Measurements from ENCODE around the gene SLC30A2. TPM values are rescaled to one million over a fixed set of nuclear protein-coding genes. Genes with fewer than 3 reads are reported as not detected.

Gene SLC30A2
- total and polyA plus RNA-seq, 3 donors from 2014 or later = 0.24 to 1.0 (median 0.87) TPM

- DNase-seq = no peak
- H3K4me3 ChIP-seq = peak overlapping the region in 1 of 2 donors; percentile 47
- intact Hi-C loops (cut with DNase I; ENCODE audit: low total_unique reads) = no loop called here
Observed at GRCh38 chr1:26044971-26045721, 772 bp downstream of the SLC30A2 start.

GRCh38 chr1:26044414-26044813 is 1.5 kb downstream of the SLC30A2 start:
- Histone ChIP-seq H3K4me3 (no peak overlapping the region), H3K27ac (no peak overlapping the region), H3K9me3 (no peaks in the 10 kb centered on the region), H3K36me3 (ENCODE audit: low read depth, missing control alignments) (no peaks in the 10 kb centered on the region), H3K4me1 (peaks cover 15% of the 10 kb centered on the region), H3K27me3 (no peaks in the 10 kb centered on the region)
- WGBS, 2 donors = 85 to 95% methylated on average over 3 of the region's 3 CpGs
- no peak for DNase-seq
- intact Hi-C loops (cut with DNase I; ENCODE audit: low total_unique reads) = no loop called here
- no peak for TF ChIP-seq POLR2A (IDR thresholded peaks at IDR 0.05)

More at GRCh38 chr1:26044971-26045721, 772 bp downstream of the SLC30A2 start:
- Histone ChIP-seq H3K27ac (no peak overlapping the region), H3K36me3 (ENCODE audit: low read depth, missing control alignments) (no peaks in the 10 kb centered on the region), H3K27me3 (no peaks in the 10 kb centered on the region), H3K4me1 (peaks cover 15% of the 10 kb centered on the region), H3K9me3 (no peaks in the 10 kb centered on the region)
- WGBS, 2 donors = 16 to 25% methylated on average over 12 to 28 of the region's 29 CpGs
- no peak for TF ChIP-seq POLR2A (IDR thresholded peaks at IDR 0.05)
- TF ChIP-seq CTCF (IDR thresholded peaks at IDR 0.05) = no peak

- Histone ChIP-seq H3K36me3 (ENCODE audit: low read depth, missing control alignments) (no peaks in the 10 kb centered on the region), H3K4me1 (peaks cover 15% of the 10 kb centered on the region), H3K9me3 (no peaks in the 10 kb centered on the region), H3K4me3 (no peak overlapping the region), H3K27ac (no peak overlapping the region), H3K27me3 (no peaks in the 10 kb centered on the region)
- 90 to 94% methylated on average over 2 of the region's 2 CpGs for WGBS, 2 donors
- no peak for TF ChIP-seq CTCF (IDR thresholded peaks at IDR 0.05)
- no peak for TF ChIP-seq POLR2A (IDR thresholded peaks at IDR 0.05)
- no peak for DNase-seq
- intact Hi-C loops (cut with DNase I; ENCODE audit: low total_unique reads) = no loop called here
Observed at GRCh38 chr1:26043765-26044164, 2.2 kb downstream of the SLC30A2 start.

GRCh38 chr1:26041978-26042377 is 3.9 kb downstream of the SLC30A2 start:
- TF ChIP-seq POLR2A (IDR thresholded peaks at IDR 0.05) = no peak
- no peak for TF ChIP-seq CTCF (IDR thresholded peaks at IDR 0.05)
- intact Hi-C loops (cut with DNase I; ENCODE audit: low total_unique reads) = no loop called here

DNA sequence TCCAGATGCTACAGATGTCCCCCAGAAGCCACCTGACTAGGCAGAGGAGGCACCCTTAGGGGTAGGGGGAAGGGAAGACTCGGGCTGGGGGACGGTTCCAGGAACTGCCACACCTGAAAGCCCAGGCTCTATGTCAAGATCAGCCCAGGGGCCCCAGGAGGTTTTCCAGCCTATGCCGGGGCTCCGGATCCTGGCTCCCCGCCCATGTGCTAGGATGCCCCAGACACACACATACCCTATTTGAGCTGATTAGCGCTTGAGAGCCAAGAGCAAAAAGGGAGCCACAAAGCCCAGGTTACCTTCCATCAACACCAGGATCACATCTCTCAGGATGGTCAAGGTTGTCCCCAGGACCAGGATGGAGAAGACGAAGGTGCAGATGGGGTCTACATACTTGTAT is 4.5 kb downstream of the SLC30A2 start:
- no peak for DNase-seq
- Histone ChIP-seq H3K36me3 (ENCODE audit: low read depth, missing control alignments) (no peaks in the 10 kb centered on the region), H3K4me3 (no peak overlapping the region), H3K9me3 (no peaks in the 10 kb centered on the region), H3K27me3 (no peaks in the 10 kb centered on the region), H3K27ac (no peak overlapping the region), H3K4me1 (peaks cover 15% of the 10 kb centered on the region)
- 85 to 89% methylated on average over 6 to 7 of the region's 7 CpGs for WGBS, 2 donors
- TF ChIP-seq CTCF (IDR thresholded peaks at IDR 0.05) = no peak
- no peak for TF ChIP-seq POLR2A (IDR thresholded peaks at IDR 0.05)
- intact Hi-C loops (cut with DNase I; ENCODE audit: low total_unique reads) = no loop called here

More at GRCh38 chr1:26041978-26042377, 3.9 kb downstream of the SLC30A2 start:
- WGBS, 2 donors = 80 to 82% methylated on average over 4 of the region's 4 CpGs
- Histone ChIP-seq H3K27ac (no peak overlapping the region), H3K4me3 (no peak overlapping the region), H3K9me3 (no peaks in the 10 kb centered on the region), H3K4me1 (peaks cover 15% of the 10 kb centered on the region), H3K36me3 (ENCODE audit: low read depth, missing control alignments) (no peaks in the 10 kb centered on the region), H3K27me3 (no peaks in the 10 kb centered on the region)
- DNase-seq = no peak

Data from testis (tissue), 3 donors.